ENCODE results near the gene TANC1.

GRCh38 chr2:159088906-159089305, 120.5 kb downstream of the TANC1 start:
- TF ChIP-seq EZH2 (IDR thresholded peaks at IDR 0.05; ENCODE audit: insufficient read depth, low read length) (no peak), CTCF (IDR thresholded peaks at IDR 0.05; ENCODE audit: insufficient read depth, low read depth, low read length) (no peak)

All from astrocyte (in vitro differentiated cells and primary cell).